Activated T-helper 1 cell treated with anti-CD3 and anti-CD28 coated beads, Interleukin-12 subunit alpha, Interleukin-12 subunit beta, Interleukin-2, Interleukin-4 antibody, amounts not matched to agents 30 ng/mL and 10 ng/mL and 1 ng/mL, durations not matched to agents 14 hours and 24 hours and 36 hours (primary cell): ENCODE measurements around the gene IFRD2. TPM values are rescaled to one million over a fixed set of nuclear protein-coding genes. Genes with fewer than 3 reads are reported as not detected.
A peak's percentile ranks its signal among the peaks of the same experiment; 100 is the strongest.
"Not testable (repeated sequence)": the region's sequence is repeated elsewhere in the genome, so short reads cannot be mapped to it uniquely, and the experiment has no call there.

Experiments
- DNase-seq: peaks from one replicate; pipeline ENCODE4 v3.0.0; 2021; ENCODE audit warnings: low spot score
- H3K27ac Mint-ChIP-seq: one replicate; pipeline ENCODE4 v1.8.0; 2021; ENCODE audit warnings: mild to moderate bottlenecking, mixed read lengths
- H3K27me3 Mint-ChIP-seq: one replicate; pipeline ENCODE4 v1.8.0; 2022; ENCODE audit warnings: mild to moderate bottlenecking, moderate library complexity, mixed read lengths; ENCODE audit not compliant: insufficient read depth
- H3K36me3 Mint-ChIP-seq: one replicate; pipeline ENCODE4 v1.8.0; 2021; ENCODE audit warnings: low read depth, mixed read lengths
- H3K4me1 Mint-ChIP-seq: one replicate; pipeline ENCODE4 v1.8.0; 2021; ENCODE audit warnings: low read depth, mixed read lengths
- H3K4me3 Mint-ChIP-seq: one replicate; pipeline ENCODE4 v1.8.0; 2021; ENCODE audit warnings: mild to moderate bottlenecking, moderate library complexity, mixed read lengths
- H3K9me3 Mint-ChIP-seq: one replicate; pipeline ENCODE4 v1.8.0; 2021; ENCODE audit warnings: mixed read lengths
- intact Hi-C: fragments of 100-400 bp; cut with micrococcal nuclease; formaldehyde crosslinking; loops from one replicate; pipeline ENCODE4 v1.15.1; 2024
- total RNA-seq: library from RNA; stranded (reverse); gene quantifications from 2 replicates; pipeline ENCODE4 v1.2.3, GENCODE V29; 2022

IFRD2 gene
- total RNA-seq, 1 donor from 2014 or later = 215 TPM

GRCh38 chr3:50321336-50322114 lies 29.3 kb upstream of the IFRD2 start:
- peak; percentile 81 for DNase-seq
- Mint-ChIP-seq H3K9me3 (no peaks in the 10 kb centered on the region), H3K4me1 (peaks cover 35% of the 10 kb centered on the region), H3K27me3 (no peaks in the 10 kb centered on the region), H3K4me3 (peak overlapping the region; percentile 79), H3K36me3 (peaks cover 17% of the 10 kb centered on the region), H3K27ac (peak overlapping the region; percentile 83)
- intact Hi-C loops = loop anchor here (1.0 kb wide), 5 partner anchors 16 to 129 kb away; partner anchors contain the start of genes HYAL3, IFRD2, NAA80 and TMEM115

GRCh38 chr3:50320853-50321335 lies 28.7 kb upstream of the IFRD2 start:
- DNase-seq = peak; percentile 70
- Mint-ChIP-seq H3K4me3 (peak overlapping the region; percentile 93), H3K9me3 (no peaks in the 10 kb centered on the region), H3K27ac (peak overlapping the region; percentile 72), H3K4me1 (peaks cover 35% of the 10 kb centered on the region), H3K36me3 (peaks cover 20% of the 10 kb centered on the region), H3K27me3 (no peaks in the 10 kb centered on the region)
- intact Hi-C loops = loop anchor here (1.0 kb wide), 6 partner anchors 7 to 129 kb away; partner anchors contain the start of genes HYAL3, IFRD2, NAA80 and TMEM115

GRCh38 chr3:50319894-50320625 lies 27.8 kb upstream of the IFRD2 start:
- no peak for DNase-seq
- no peak overlapping the region for H3K27ac Mint-ChIP-seq
- no peaks in the 10 kb centered on the region for H3K27me3 Mint-ChIP-seq
- peaks cover 20% of the 10 kb centered on the region for H3K36me3 Mint-ChIP-seq
- peaks cover 34% of the 10 kb centered on the region for H3K4me1 Mint-ChIP-seq
- intact Hi-C loops = loop anchor here (1.0 kb wide), 1 partner anchor 8 kb away; the partner anchor contains the start of gene TUSC2
- peak overlapping the region; percentile 93 for H3K4me3 Mint-ChIP-seq
- H3K9me3 Mint-ChIP-seq = no peaks in the 10 kb centered on the region

GRCh38 chr3:50319181-50319893 lies 27.1 kb upstream of the IFRD2 start:
- H3K4me3 Mint-ChIP-seq = peak overlapping the region; percentile 93
- H3K9me3 Mint-ChIP-seq = no peaks in the 10 kb centered on the region
- intact Hi-C loops = no loop called here
- H3K36me3 Mint-ChIP-seq = peaks cover 16% of the 10 kb centered on the region
- no peak overlapping the region for H3K27ac Mint-ChIP-seq
- no peak for DNase-seq
- no peaks in the 10 kb centered on the region for H3K27me3 Mint-ChIP-seq
- H3K4me1 Mint-ChIP-seq = peaks cover 29% of the 10 kb centered on the region

- Mint-ChIP-seq H3K36me3 (peaks cover 19% of the 10 kb centered on the region), H3K27ac (no peak overlapping the region), H3K4me3 (peak overlapping the region; percentile 57), H3K9me3 (no peaks in the 10 kb centered on the region), H3K4me1 (peaks cover 29% of the 10 kb centered on the region), H3K27me3 (no peaks in the 10 kb centered on the region)
- no peak for DNase-seq
- intact Hi-C loops = no loop called here
Measured at GRCh38 chr3:50318615-50319014, 26.4 kb upstream of the IFRD2 start.

GRCh38 chr3:50318163-50318562 lies 25.9 kb upstream of the IFRD2 start:
- no peaks in the 10 kb centered on the region for H3K27me3 Mint-ChIP-seq
- H3K9me3 Mint-ChIP-seq = no peaks in the 10 kb centered on the region
- intact Hi-C loops = no loop called here
- H3K4me1 Mint-ChIP-seq = peaks cover 29% of the 10 kb centered on the region
- H3K4me3 Mint-ChIP-seq = peak overlapping the region; percentile 57
- DNase-seq = no peak
- no peak overlapping the region for H3K27ac Mint-ChIP-seq
- H3K36me3 Mint-ChIP-seq = peaks cover 19% of the 10 kb centered on the region

GRCh38 chr3:50317300-50317699 lies 25.1 kb upstream of the IFRD2 start:
- no peak overlapping the region for H3K27ac Mint-ChIP-seq
- DNase-seq = no peak
- H3K4me1 Mint-ChIP-seq = peaks cover 29% of the 10 kb centered on the region
- intact Hi-C loops = no loop called here
- peaks cover 19% of the 10 kb centered on the region for H3K36me3 Mint-ChIP-seq
- H3K9me3 Mint-ChIP-seq = no peaks in the 10 kb centered on the region
- H3K27me3 Mint-ChIP-seq = no peaks in the 10 kb centered on the region
- H3K4me3 Mint-ChIP-seq = no peak overlapping the region

- no peak for DNase-seq
- Mint-ChIP-seq H3K9me3 (no peaks in the 10 kb centered on the region), H3K4me3 (no peak overlapping the region)
Measured at GRCh38 chr3:50316657-50317242, 24.5 kb upstream of the IFRD2 start.

GRCh38 chr3:50314816-50315215 lies 22.6 kb upstream of the IFRD2 start:
- Mint-ChIP-seq H3K36me3 (peaks cover 19% of the 10 kb centered on the region), H3K4me3 (no peak overlapping the region), H3K9me3 (no peaks in the 10 kb centered on the region), H3K4me1 (peaks cover 19% of the 10 kb centered on the region), H3K27ac (no peak overlapping the region), H3K27me3 (no peaks in the 10 kb centered on the region)
- no peak for DNase-seq
- intact Hi-C loops = no loop called here

More at GRCh38 chr3:50316657-50317242, 24.5 kb upstream of the IFRD2 start:
- H3K27ac Mint-ChIP-seq = no peak overlapping the region
- intact Hi-C loops = no loop called here
- peaks cover 19% of the 10 kb centered on the region for H3K36me3 Mint-ChIP-seq
- H3K4me1 Mint-ChIP-seq = peaks cover 29% of the 10 kb centered on the region
- no peaks in the 10 kb centered on the region for H3K27me3 Mint-ChIP-seq

GRCh38 chr3:50314342-50314741 lies 22.1 kb upstream of the IFRD2 start:
- no peak for DNase-seq
- H3K4me3 Mint-ChIP-seq = no peak overlapping the region
- no peaks in the 10 kb centered on the region for H3K27me3 Mint-ChIP-seq
- peaks cover 18% of the 10 kb centered on the region for H3K4me1 Mint-ChIP-seq
- intact Hi-C loops = no loop called here
- H3K27ac Mint-ChIP-seq = no peak overlapping the region
- peaks cover 16% of the 10 kb centered on the region for H3K36me3 Mint-ChIP-seq
- no peaks in the 10 kb centered on the region for H3K9me3 Mint-ChIP-seq

- H3K4me3 Mint-ChIP-seq, H3K27me3 Mint-ChIP-seq, H3K9me3 Mint-ChIP-seq, intact Hi-C loops, H3K27ac Mint-ChIP-seq, DNase-seq, H3K36me3 Mint-ChIP-seq, H3K4me1 Mint-ChIP-seq: not testable (repeated sequence)
Measured at GRCh38 chr3:50312041-50312440, 19.8 kb upstream of the IFRD2 start.

GRCh38 chr3:50304601-50305000 lies 12.4 kb upstream of the IFRD2 start:
- H3K27ac Mint-ChIP-seq = no peak overlapping the region
- H3K36me3 Mint-ChIP-seq = no peaks in the 10 kb centered on the region
- no peak overlapping the region for H3K4me3 Mint-ChIP-seq
- no peaks in the 10 kb centered on the region for H3K9me3 Mint-ChIP-seq
- no peak for DNase-seq
- intact Hi-C loops = no loop called here
- peaks cover 10% of the 10 kb centered on the region for H3K4me1 Mint-ChIP-seq
- H3K27me3 Mint-ChIP-seq = peaks cover 1% of the 10 kb centered on the region
